OCI-LY1 (cell line): ENCODE data around the gene ZNF618.

Experiments used
- H2AFZ ChIP-seq: fragments of 200-600 bp; sonication (generic), shearing (Covaris generic); 2 replicates; pipeline ENCODE4 v1.6.0; 2014; ENCODE audit warnings: antibody characterized with exemption, mild to moderate bottlenecking, low read length
- H3F3A ChIP-seq: fragments of 200-600 bp; sonication (generic), shearing (Covaris generic); 2 replicates; pipeline ENCODE4 v1.6.0; 2014; ENCODE audit warnings: mild to moderate bottlenecking, antibody characterized with exemption, low read length, moderate library complexity; ENCODE audit not compliant: insufficient read depth
- H3K27ac ChIP-seq: fragments of 200-600 bp; sonication (generic); 2 replicates; pipeline ENCODE4 v1.5.1; 2014; ENCODE audit warnings: low read length, mixed run types, mild to moderate bottlenecking, low read depth; ENCODE audit not compliant: poor library complexity, severe bottlenecking
- H3K27me3 ChIP-seq: fragments of 200-600 bp; sonication (generic); 2 replicates; pipeline ENCODE4 v1.6.0; 2014; ENCODE audit warnings: antibody characterized with exemption, mild to moderate bottlenecking, low read length, moderate library complexity; ENCODE audit not compliant: insufficient read depth
- H3K36me3 ChIP-seq: fragments of 200-600 bp; sonication (generic); 2 replicates; pipeline ENCODE4 v1.6.1; 2014; ENCODE audit warnings: mild to moderate bottlenecking, antibody characterized with exemption, low read length, moderate library complexity, mixed read lengths; ENCODE audit not compliant: insufficient read depth
- H3K4me1 ChIP-seq: fragments of 200-600 bp; sonication (generic); 2 replicates; pipeline ENCODE4 v1.5.1; 2014; ENCODE audit warnings: mild to moderate bottlenecking, low read length, moderate library complexity; ENCODE audit not compliant: insufficient read depth, severe bottlenecking
- H3K4me2 ChIP-seq: fragments of 200-600 bp; sonication (generic), shearing (Covaris generic); 2 replicates; pipeline ENCODE4 v1.6.1; 2014; ENCODE audit warnings: low read length
- H3K4me3 ChIP-seq: fragments of 200-600 bp; sonication (generic); 2 replicates; pipeline ENCODE4 v1.5.1; 2014; ENCODE audit warnings: low read length, low read depth, mild to moderate bottlenecking, mixed read lengths; ENCODE audit not compliant: poor library complexity, severe bottlenecking
- H3K79me2 ChIP-seq: fragments of 200-600 bp; shearing (Covaris generic); 2 replicates; pipeline ENCODE4 v1.6.1; 2016; ENCODE audit warnings: mixed run types, low read length, mixed read lengths; ENCODE audit not compliant: insufficient read depth
- H3K9ac ChIP-seq: fragments of 200-600 bp; sonication (generic), shearing (Covaris generic); 2 replicates; pipeline ENCODE4 v1.6.1; 2014; ENCODE audit warnings: mild to moderate bottlenecking, low read length, mixed read lengths
- H3K9me2 ChIP-seq: fragments of 200-600 bp; sonication (generic), shearing (Covaris generic); 2 replicates; pipeline ENCODE4 v1.6.1; 2014; ENCODE audit warnings: low read depth, mild to moderate bottlenecking, low read length, mixed read lengths
- H3K9me3 ChIP-seq: fragments of 200-600 bp; shearing (Covaris generic); 2 replicates; pipeline ENCODE4 v1.6.1; 2014; ENCODE audit warnings: low read length, mixed read lengths
- H4K20me1 ChIP-seq: fragments of 200-600 bp; sonication (generic), shearing (Covaris generic); 2 replicates; pipeline ENCODE4 v1.6.0; 2016; ENCODE audit warnings: mild to moderate bottlenecking, low read length; ENCODE audit not compliant: insufficient read depth
- EZH2 ChIP-seq: fragments of 200-600 bp; sonication (generic), shearing (Covaris generic); IDR thresholded peaks from 2 replicates; pipeline ENCODE4 v1.8.0; 2017; ENCODE audit warnings: borderline replicate concordance, mixed run types, mild to moderate bottlenecking, antibody characterized with exemption, low read length, moderate library complexity, mixed read lengths
- TF ChIP-seq, protein P1 (sequence below): fragments of 200-600 bp; sonication (generic), shearing (Covaris generic); IDR thresholded peaks from 2 replicates; pipeline ENCODE4 v1.5.1; 2017; ENCODE audit warnings: mild to moderate bottlenecking, antibody characterized with exemption, low read length, moderate library complexity, mixed read lengths

ZNF618 gene

DNA sequence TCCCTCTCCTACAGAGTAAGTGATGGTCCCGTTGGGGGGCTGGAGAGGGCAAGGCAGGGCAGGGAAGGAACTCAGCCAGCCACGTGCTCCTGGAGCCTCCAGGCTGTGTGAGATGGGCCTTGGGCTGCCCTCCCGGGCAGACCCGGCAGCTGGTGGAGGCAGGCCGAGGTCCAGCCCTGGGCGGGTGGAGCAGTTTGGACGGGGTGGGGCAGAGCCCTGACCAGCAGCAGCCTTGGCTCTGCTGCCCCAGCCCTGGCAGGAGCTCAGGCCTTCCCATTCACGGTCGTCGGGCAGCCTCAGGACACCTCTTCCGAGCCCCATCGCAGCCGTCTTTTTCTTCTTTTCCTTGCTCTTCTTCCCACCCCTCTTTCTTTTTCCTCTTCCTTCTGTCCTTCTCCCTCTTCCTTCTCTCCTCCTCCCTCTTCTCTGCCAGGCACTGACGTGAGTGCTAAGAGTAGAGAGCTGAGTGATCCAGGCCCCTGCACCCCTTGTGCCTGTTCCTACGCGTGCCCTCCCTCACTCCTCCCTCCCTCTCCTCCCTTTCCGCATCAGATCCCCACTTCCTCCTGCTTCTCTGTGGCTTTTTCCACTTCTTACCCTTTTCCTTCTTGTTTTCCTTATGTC is 159.2 kb downstream of the ZNF618 start:
- no peaks in the 10 kb centered on the region for H3K9me3 ChIP-seq
- H3F3A ChIP-seq, result no peaks in the 10 kb centered on the region
- H3K9ac ChIP-seq, result no peak overlapping the region
- H3K27me3 ChIP-seq, result 0 out of 2 replicates have a peak, but pooled peaks cover 3% of the 10 kb centered on the region
- H4K20me1 ChIP-seq, result no peaks in the 10 kb centered on the region
- no peaks in the 10 kb centered on the region for H3K36me3 ChIP-seq
- no peak overlapping the region for H3K4me2 ChIP-seq
- no peaks in the 10 kb centered on the region for H3K4me1 ChIP-seq
- TF ChIP-seq, protein P1, sequence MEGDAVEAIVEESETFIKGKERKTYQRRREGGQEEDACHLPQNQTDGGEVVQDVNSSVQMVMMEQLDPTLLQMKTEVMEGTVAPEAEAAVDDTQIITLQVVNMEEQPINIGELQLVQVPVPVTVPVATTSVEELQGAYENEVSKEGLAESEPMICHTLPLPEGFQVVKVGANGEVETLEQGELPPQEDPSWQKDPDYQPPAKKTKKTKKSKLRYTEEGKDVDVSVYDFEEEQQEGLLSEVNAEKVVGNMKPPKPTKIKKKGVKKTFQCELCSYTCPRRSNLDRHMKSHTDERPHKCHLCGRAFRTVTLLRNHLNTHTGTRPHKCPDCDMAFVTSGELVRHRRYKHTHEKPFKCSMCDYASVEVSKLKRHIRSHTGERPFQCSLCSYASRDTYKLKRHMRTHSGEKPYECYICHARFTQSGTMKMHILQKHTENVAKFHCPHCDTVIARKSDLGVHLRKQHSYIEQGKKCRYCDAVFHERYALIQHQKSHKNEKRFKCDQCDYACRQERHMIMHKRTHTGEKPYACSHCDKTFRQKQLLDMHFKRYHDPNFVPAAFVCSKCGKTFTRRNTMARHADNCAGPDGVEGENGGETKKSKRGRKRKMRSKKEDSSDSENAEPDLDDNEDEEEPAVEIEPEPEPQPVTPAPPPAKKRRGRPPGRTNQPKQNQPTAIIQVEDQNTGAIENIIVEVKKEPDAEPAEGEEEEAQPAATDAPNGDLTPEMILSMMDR, result no peak
- no peak for TF ChIP-seq EZH2
- H3K79me2 ChIP-seq, result no peaks in the 10 kb centered on the region
- no peak overlapping the region for H2AFZ ChIP-seq
- H3K27ac ChIP-seq, result no peak overlapping the region
- no peak overlapping the region for H3K4me3 ChIP-seq
- no peaks in the 10 kb centered on the region for H3K9me2 ChIP-seq

DNA sequence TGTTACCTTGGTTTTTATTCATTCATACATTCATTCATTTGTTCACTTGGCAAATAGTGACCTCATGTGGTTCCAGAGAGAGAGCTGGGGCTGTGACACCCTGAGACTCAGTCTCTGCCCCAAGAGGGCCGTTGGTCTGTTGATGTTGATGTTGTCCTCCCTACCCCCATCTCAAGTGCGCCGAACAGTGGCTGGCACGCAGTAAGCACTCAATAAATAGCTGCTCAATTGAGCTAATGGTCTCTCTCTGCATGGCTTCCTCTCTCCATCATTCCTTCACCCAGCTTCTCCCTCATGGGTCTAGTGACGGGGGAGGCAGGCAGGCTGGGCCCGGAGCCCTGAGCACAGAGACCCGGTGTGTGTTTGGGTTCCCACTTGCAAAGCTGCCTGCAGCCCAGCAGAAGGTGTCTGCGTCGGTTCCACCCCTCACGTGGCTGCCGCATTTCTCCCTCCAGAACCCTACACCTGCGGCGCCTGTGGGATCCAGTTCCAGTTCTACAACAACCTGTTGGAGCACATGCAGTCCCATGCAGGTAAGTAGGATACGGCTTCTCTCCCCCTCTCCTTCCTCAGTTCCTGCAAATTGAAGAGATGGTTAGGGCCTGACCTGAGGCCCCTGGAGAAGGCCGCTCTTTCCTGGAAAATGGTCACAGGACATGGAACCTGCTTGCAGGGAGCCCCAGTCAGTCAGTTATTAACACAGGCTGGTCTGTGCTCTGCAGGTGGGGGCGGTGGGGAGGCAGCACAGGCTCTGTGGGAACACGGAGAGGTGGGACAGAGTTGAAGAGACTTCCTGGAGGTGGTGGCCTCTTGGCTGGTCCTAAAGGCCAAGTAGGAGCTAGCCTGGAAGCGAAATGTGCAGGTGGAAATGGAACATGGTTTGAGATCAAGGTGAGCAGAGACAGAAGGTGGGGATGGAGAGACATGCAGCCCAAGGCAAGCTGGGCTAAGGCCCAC is 160.0 kb downstream of the ZNF618 start:
- no peak overlapping the region for H3K9ac ChIP-seq
- no peaks in the 10 kb centered on the region for H3F3A ChIP-seq
- 0 out of 2 replicates have a peak, but pooled peaks cover 3% of the 10 kb centered on the region for H3K27me3 ChIP-seq
- TF ChIP-seq, protein P1, result no peak
- no peak for TF ChIP-seq EZH2
- no peaks in the 10 kb centered on the region for H3K79me2 ChIP-seq
- H3K4me2 ChIP-seq, result no peak overlapping the region
- H4K20me1 ChIP-seq, result no peaks in the 10 kb centered on the region
- no peaks in the 10 kb centered on the region for H3K9me3 ChIP-seq
- H3K9me2 ChIP-seq, result no peaks in the 10 kb centered on the region
- H3K36me3 ChIP-seq, result no peaks in the 10 kb centered on the region
- no peak overlapping the region for H3K4me3 ChIP-seq
- no peak overlapping the region for H2AFZ ChIP-seq
- H3K4me1 ChIP-seq, result no peaks in the 10 kb centered on the region
- H3K27ac ChIP-seq, result no peak overlapping the region

DNA sequence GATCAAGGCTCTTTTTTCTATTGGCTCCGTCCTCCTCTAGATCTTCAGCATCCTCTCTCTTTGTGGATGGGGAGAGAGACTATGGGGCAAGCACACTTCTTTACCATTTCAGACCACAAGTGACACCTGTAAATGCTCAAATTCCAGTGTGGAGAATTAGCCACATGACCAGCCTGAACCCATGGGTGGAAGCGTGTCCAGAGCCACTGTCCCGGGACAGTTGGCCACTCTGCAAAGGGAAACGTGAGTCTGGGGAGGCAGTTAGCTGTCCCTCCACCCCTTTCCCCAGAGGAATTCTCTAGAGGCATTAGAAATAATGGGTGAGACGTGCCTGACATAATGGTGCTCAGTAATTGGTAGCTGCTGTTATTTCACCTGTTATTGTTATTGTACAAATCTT is 161.1 kb downstream of the ZNF618 start:
- TF ChIP-seq, protein P1, result no peak
- no peak for TF ChIP-seq EZH2
- H3K79me2 ChIP-seq, result no peaks in the 10 kb centered on the region
- no peaks in the 10 kb centered on the region for H3K9me2 ChIP-seq
- H3K9me3 ChIP-seq, result no peaks in the 10 kb centered on the region
- no peaks in the 10 kb centered on the region for H4K20me1 ChIP-seq
- no peak overlapping the region for H2AFZ ChIP-seq
- H3K27ac ChIP-seq, result no peak overlapping the region
- no peaks in the 10 kb centered on the region for H3K4me1 ChIP-seq
- 0 out of 2 replicates have a peak, but pooled peaks cover 3% of the 10 kb centered on the region for H3K27me3 ChIP-seq
- no peaks in the 10 kb centered on the region for H3K36me3 ChIP-seq
- no peak overlapping the region for H3K4me3 ChIP-seq
- H3K9ac ChIP-seq, result no peak overlapping the region
- no peak overlapping the region for H3K4me2 ChIP-seq
- no peaks in the 10 kb centered on the region for H3F3A ChIP-seq
